Measurements from ENCODE around the gene LRRC8B.

DNA sequence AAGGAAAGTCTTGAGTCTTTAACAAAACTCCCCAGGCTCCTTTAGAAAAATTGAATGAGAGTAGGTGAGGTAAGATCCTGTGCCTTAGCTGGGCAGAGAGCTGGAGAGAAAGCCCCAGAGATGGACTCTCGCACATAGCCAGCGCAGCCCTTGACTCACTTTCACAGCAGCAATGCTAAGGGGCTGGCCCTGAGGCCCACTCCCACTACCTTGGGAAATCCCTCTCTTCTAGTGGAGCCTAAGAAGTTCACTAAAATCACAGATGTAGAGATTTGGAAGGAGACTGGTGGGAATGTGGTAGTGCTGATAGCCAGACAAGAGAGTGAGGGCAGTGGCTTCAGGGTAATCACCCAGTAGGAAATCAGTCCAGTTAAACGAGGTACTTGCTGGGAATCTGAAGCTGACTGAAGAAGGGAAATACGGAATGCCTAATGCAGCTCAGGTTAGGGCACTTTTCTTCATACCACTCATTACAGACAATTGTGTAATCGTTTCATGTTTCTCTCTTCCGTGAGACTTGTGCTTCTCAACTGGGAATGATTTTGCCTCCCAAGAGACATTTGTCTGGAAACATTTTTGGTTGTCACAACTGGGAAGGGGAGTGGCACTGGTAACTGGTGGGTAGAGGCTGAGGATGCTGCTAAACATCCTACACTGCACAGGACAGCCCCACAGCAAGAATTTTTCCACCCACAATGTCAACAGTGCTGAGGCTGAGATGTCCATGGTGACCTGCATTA lies 65.9 kb downstream of the LRRC8B start:
- TF ChIP-seq, protein P1, sequence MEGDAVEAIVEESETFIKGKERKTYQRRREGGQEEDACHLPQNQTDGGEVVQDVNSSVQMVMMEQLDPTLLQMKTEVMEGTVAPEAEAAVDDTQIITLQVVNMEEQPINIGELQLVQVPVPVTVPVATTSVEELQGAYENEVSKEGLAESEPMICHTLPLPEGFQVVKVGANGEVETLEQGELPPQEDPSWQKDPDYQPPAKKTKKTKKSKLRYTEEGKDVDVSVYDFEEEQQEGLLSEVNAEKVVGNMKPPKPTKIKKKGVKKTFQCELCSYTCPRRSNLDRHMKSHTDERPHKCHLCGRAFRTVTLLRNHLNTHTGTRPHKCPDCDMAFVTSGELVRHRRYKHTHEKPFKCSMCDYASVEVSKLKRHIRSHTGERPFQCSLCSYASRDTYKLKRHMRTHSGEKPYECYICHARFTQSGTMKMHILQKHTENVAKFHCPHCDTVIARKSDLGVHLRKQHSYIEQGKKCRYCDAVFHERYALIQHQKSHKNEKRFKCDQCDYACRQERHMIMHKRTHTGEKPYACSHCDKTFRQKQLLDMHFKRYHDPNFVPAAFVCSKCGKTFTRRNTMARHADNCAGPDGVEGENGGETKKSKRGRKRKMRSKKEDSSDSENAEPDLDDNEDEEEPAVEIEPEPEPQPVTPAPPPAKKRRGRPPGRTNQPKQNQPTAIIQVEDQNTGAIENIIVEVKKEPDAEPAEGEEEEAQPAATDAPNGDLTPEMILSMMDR (IDR thresholded peaks at IDR 0.05) = no peak
- no peak for TF ChIP-seq POLR2A (IDR thresholded peaks at IDR 0.05)

All from testis (tissue), 2 donors.